ENCODE measurements around the gene LRRC46.

Gene LRRC46

GRCh38 chr17:47852113-47852949 is 20.9 kb downstream of the LRRC46 start:
- no peak for DNase-seq (ENCODE audit: low spot score)

GRCh38 chr17:47853616-47854015 is 22.1 kb downstream of the LRRC46 start:
- DNase-seq (ENCODE audit: low spot score): no peak

GRCh38 chr17:47855737-47856136 is 24.3 kb downstream of the LRRC46 start:
- no peak for DNase-seq (ENCODE audit: low spot score)

- no peak for DNase-seq (ENCODE audit: low spot score)
These were observed 25.4 kb downstream of the LRRC46 start for GRCh38 chr17:47856830-47857229.

- DNase-seq (ENCODE audit: low spot score): no peak
These were observed 26.3 kb downstream of the LRRC46 start for GRCh38 chr17:47857551-47858455.

- no peak for DNase-seq (ENCODE audit: low spot score)
These were observed 28.9 kb downstream of the LRRC46 start for GRCh38 chr17:47860386-47860785.

- no peak for DNase-seq (ENCODE audit: low spot score)
These were observed 31.4 kb downstream of the LRRC46 start for GRCh38 chr17:47862621-47863440.

GRCh38 chr17:47864791-47865216 is 33.3 kb downstream of the LRRC46 start:
- no peak for DNase-seq (ENCODE audit: low spot score)

GRCh38 chr17:47866941-47867340 is 35.5 kb downstream of the LRRC46 start:
- no peak for DNase-seq (ENCODE audit: low spot score)

GRCh38 chr17:47867813-47868533 is 36.5 kb downstream of the LRRC46 start:
- DNase-seq (ENCODE audit: low spot score): no peak

GRCh38 chr17:47869114-47869513 is 37.6 kb downstream of the LRRC46 start:
- DNase-seq (ENCODE audit: low spot score): no peak

- no peak for DNase-seq (ENCODE audit: low spot score)
These were observed 38.6 kb downstream of the LRRC46 start for GRCh38 chr17:47870056-47870455.

- no peak for DNase-seq (ENCODE audit: low spot score)
These were observed 39.6 kb downstream of the LRRC46 start for GRCh38 chr17:47871048-47871447.

- DNase-seq (ENCODE audit: low spot score): no peak
These were observed 40.7 kb downstream of the LRRC46 start for GRCh38 chr17:47872019-47872650.

- DNase-seq (ENCODE audit: low spot score): no peak
These were observed 41.2 kb downstream of the LRRC46 start for GRCh38 chr17:47872651-47873161.

- no peak for DNase-seq (ENCODE audit: low spot score)
These were observed 42.0 kb downstream of the LRRC46 start for GRCh38 chr17:47873200-47874090.

GRCh38 chr17:47875011-47875985 is 43.8 kb downstream of the LRRC46 start:
- DNase-seq (ENCODE audit: low spot score): no peak

GRCh38 chr17:47877368-47878034 is 46.0 kb downstream of the LRRC46 start:
- no peak for DNase-seq (ENCODE audit: low spot score)

All from CD4-positive, alpha-beta T cell treated with Interleukin-15 for 4 hours (primary cell).